GM18867 (cell line): ENCODE data around the gene ANKRD52.
"Not testable (repeated sequence)": the region's sequence is repeated elsewhere in the genome, so short reads cannot be mapped to it uniquely, and the experiment has no call there.

Source experiments
- ATAC-seq: cut with Tn5 transposase; IDR thresholded peaks from one replicate; pipeline ENCODE4 v1.9.1; 2021; ENCODE audit warnings: mild to moderate bottlenecking, moderate library complexity; ENCODE audit not compliant: unreplicated experiment

ANKRD52 gene

GRCh38 chr12:56258068-56258819 is at the start of gene ANKRD52:
ANKRD52 (minus strand) TSS chr12:56258384; CDS start chr12:56258269, 115 bp downstream.
- ATAC-seq, result peak; percentile 88

GRCh38 chr12:56307221-56307965 is 49.2 kb upstream of the ANKRD52 start:
- ATAC-seq, result no peak

DNA sequence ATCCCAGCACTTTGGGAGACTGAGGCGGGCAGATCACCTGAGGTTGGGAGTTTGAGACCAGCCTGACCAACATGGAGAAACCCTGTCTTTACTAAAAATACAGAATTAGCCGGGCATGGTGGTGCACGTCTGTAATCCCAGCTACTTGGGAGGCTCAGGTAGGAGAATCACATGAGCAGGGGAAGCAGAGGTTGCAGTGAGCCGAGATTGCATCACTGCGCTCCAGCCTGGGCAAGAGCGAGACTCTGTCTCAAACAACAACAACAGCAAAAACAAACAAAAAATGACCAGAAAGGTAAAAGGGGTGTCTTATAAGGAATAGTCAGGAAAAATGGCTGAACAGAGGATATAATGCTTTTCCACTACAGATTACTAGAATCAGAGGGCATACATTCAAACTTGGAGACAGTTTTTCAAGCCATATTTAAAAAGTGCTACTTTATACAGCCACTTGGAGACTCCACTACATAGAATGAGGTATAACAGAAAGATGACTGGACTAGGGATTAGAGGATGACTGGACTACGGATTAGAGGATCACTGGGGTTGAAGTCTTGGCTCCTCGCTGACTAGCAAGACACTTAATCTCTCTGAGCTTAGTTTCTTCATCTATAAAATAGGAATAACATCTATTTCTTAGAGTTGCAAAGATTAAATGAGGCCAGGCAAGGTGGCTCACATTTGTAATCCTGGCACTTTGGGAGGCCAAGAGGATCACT is 46.8 kb upstream of the ANKRD52 start:
- no peak for ATAC-seq

DNA sequence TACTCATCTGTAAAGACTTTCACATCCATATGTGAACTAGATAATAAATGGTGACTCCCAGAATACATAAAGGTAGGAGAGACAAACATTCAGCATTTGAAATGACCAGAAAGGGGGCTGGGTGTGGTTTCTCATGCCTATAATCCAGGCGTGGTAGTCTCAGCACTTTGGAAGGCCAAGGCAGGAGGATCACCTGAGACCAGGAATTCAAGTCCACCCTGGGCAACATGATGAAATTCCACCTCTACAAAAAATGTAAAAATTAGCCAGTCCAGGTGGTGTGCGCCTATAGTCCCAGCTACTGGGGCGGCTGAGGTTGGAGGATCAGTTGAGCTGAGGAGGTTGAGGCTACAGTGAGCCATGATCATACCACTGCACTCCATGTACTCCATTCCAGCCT is 46.1 kb upstream of the ANKRD52 start:
- no peak for ATAC-seq

DNA sequence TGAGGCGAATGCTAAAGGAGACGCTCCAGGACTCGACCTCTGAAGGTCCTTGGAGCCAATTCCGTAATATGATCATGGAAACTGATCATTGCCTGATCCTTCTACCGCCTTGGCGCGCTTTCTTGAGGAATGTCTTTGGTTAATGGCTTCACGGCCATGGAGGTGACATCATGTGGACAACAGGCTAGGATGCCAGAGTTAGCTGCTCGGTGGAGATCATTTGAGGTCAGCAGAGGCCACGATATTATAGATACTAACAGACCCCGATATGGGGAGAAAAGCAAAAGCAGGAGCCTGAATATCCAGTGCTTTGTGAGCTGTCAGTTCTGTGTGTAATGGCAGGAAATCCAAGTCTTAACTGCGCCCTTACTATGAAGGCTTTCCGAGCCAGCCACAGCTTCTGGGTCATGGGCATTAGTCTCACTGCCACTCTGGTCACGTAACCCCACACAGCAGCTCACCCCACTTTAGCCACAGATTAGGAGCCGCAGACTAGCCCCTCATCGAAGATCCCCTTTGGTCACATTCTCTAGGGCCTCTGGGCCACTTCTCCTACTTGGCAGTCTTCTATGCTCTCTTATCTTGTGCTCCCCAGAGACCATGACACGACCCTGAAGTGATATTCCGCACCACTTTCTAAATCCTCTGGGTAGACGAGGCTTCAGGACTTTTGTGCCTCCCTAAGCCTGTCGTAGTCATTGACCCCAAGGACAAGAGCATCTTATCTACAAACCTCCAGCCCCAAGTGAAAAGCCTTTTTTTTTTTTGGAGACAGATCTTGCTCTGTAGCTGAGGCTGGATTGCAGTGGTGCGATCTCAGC is 42.7 kb upstream of the ANKRD52 start:
- ATAC-seq, result no peak

- ATAC-seq, result peak; percentile 91
Measured at GRCh38 chr12:56299853-56300643, 41.9 kb upstream of the ANKRD52 start, which contains the start of gene CS. CS (minus strand) TSS chr12:56300330; CDS start chr12:56300201, 129 bp downstream.

- ATAC-seq, result no peak
Measured at GRCh38 chr12:56299308-56299852, 41.2 kb upstream of the ANKRD52 start.

DNA sequence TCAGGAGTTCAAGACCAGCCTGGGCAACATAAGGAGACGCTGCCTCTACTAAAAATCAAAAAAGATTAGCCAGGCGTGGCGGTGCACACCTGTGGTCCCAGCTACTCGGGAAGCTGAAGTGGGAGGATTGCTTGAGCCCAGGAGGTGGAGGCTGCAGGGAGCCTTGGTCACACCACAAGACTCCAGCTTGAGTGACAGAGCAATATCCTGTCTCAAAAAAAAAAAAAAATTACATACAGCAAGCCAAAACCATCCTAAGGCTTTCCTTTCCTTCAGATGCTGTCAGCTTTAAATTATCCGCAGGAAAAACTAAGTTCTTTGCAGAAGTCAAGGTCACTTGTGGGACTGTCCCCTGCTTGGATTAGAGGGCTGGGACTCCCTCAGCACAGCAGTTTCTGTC is 40.6 kb upstream of the ANKRD52 start:
- no peak for ATAC-seq

DNA sequence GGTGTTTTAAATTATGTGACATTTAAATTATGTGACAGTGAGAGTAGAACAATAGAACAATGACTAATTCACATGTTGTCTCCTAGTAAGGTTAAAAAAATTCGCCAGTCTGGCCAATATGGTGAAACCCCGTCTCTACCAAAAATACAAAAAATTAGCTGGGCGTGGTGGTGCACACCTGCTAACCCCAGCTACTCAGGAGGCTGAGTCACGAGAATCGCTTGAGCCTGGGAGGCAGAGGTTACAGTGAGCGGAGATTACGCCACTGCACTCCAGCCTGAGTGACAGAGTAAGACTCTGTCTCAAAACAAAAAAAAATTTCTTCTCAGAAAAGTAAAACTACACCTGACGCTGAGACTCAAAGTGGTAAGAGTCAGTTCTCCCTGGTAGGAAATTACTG is 39.2 kb upstream of the ANKRD52 start:
- no peak for ATAC-seq

DNA sequence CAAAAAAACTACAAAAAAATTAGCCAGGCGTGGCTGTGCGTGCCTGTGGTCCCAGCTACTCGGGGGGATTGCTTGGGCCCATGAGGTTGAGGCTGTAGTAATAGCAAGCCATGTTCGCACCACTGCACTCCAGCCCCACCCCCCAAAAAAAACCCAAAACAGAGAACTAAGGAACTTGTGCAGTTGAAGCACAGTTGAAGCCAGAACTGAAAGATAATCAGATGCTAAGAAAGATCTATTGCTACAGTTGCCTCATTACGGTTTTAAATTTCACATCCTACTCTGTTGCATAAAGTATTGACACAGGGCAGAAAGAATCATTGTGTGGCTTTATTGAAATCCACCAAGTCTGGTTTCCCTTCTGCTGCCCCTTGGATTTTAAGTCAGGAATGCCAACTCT is 38.1 kb upstream of the ANKRD52 start:
- no peak for ATAC-seq

DNA sequence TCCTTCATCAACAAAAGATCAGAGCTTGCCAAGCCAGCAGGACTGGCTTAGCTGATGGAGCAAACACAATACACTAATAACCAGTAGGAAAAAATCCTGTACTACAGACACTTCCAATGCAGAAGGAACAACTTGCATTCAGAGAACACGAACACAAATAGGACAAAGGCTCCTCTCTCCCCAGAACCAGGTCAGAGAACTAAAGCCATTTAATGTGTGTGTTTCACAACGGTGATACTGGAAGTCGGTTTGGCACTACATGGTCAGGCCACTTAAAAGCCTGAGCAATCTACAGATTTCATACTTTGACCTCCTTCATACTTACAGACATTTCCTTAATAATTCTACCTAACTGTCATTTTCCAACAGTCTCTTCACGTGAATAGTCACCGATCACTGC is 35.6 kb upstream of the ANKRD52 start:
- ATAC-seq, result no peak

DNA sequence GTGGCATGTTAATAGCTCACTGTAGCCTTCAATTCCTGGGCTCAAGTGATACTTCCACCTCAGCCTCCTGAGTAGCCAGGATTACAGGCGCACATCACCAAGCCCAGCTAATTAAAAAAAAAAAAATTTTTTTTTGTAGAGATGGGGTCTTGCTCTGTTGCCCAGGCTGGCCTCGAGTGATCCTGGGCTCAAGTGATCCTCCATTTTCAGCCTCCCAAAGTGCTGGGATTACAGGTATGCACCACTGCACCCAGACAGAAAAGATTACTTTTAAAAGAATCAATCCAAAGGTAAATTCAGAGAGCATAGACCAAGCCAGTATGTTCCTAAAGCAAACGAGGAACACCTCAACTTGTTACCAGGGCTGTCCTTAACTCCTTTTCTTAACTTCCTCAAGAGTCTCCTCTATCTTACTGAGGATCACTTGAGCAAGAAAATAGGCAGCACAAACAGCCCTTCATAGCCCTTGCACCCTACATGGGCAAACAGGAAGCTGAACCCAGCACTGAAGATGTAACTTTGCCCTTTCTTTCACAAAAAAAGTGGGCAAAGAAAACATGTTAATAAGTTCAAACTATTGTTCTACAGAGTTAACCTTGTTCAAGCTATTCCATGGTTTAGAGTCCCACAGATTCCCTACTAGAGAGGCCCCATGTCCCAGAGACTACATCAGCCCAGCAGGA is 30.7 kb upstream of the ANKRD52 start:
- ATAC-seq, result no peak

DNA sequence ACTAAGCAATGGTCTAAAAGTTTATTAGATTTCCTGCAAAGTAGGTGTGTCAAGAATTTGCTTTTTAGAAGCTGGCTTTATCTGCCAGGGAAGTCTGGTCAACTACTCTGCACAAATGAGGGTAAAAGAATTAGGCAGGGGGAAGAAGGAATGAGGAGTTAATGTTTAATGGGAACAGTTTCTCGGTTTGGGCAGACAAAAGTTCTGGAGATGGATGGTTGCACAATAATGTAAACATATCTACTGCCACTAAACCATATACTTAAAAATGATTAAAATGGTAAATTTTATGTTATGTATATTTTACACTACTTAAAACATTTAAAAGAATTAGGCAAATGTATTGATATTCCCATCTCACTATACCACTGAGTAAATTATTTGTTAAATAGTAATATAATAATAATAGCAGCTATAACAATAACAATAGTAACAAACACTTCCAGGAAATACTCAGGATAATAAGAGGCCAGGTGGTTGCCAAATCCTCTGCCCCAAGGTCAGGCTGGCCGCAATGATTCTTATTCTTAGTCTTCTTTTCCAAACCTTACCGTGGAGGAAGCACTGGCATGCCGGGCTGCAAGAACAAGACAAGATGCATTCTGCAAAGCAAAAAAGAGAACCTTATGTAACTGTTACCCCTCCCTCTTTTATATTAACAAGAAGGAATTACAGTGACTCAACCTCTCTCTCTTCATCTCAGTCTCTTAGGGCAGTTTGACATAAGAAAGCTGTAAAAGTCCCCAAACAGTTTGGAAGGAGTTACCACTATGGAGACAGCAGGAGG is 28.1 kb upstream of the ANKRD52 start:
- no peak for ATAC-seq

DNA sequence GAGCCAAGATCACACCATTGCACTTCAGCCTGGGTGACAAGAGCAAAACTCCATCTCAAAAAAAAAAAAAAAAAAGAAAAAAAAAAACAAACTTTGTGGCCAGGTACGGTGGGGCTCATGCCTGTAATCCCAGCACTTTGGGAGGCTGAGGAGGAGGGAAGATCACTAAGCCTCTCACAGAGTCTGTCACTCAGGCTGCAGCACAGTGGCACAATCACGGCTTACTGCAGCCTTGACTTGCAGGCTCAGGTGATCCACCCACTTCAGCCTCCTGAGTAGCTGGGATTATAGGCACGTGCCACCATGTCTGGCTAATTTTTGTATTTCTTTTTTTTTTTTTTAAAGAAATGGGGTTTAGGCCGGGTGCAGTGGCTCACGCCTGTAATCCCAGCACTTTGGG is 26.1 kb upstream of the ANKRD52 start:
- ATAC-seq, result not testable (repeated sequence)

GRCh38 chr12:56282579-56282978 is 24.4 kb upstream of the ANKRD52 start:
- no peak for ATAC-seq

DNA sequence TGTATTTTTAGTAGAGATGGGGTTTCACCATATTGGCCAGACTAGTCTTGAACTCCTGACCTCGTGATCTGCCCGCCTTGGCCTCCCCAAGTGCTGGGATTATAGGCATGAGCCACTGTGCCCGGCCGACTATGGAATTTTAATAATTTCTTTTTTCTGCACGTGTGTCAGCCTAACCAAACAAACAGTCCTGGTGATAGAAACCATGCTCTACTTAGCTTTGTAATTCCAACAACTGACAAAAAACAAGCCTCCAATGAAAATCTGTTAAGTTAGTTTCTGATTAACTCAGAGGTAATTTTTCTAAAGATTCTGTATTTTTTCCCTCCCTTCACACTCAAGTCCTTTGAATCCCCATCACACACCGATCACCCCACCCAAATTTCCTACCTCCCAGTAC is 23.8 kb upstream of the ANKRD52 start:
- no peak for ATAC-seq

DNA sequence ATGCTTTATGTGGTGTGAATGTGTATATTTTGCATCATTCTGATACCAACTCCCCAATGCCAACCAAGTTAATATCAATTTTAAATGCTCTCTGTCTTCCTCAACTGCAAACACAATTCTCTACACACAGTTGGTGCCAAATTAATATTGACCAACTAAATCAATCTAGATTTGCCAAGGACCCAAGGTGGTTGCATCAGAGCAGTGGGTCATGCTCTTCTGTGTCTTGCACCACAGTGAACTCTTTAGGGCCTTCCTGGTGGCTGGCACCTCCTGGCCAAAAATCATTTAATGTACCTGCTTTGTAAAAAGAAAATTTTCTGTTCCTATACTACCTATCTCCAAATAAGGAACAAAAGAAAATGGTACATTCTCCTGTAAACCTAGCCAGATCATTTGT is 22.7 kb upstream of the ANKRD52 start:
- no peak for ATAC-seq

DNA sequence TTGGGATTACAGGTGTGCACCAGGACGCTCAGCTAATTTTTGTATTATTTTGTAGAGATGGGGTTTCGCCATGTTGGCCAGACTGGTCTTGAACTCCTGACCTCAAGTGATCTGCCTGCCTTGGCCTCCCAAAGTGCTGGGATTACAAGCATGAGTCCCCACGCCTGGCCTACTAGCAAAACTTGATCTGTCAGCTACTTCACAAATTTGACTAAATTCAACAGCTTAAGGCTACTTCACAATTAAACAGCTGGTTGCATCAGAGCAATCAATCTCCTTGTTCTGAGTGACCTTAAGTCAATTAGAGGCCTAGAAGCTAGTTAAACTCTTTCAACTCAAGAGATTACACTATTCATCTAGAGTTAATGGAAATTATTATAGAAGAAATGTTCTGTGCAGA is 20.7 kb upstream of the ANKRD52 start:
- no peak for ATAC-seq
